HG02588 (cell line): ENCODE measurements around the gene OSBPL10.

Experiments
- ATAC-seq: cut with Tn5 transposase; IDR thresholded peaks from one replicate; pipeline ENCODE4 v1.9.1; 2021; ENCODE audit warnings: mild to moderate bottlenecking, moderate library complexity; ENCODE audit not compliant: unreplicated experiment

OSBPL10 gene

DNA sequence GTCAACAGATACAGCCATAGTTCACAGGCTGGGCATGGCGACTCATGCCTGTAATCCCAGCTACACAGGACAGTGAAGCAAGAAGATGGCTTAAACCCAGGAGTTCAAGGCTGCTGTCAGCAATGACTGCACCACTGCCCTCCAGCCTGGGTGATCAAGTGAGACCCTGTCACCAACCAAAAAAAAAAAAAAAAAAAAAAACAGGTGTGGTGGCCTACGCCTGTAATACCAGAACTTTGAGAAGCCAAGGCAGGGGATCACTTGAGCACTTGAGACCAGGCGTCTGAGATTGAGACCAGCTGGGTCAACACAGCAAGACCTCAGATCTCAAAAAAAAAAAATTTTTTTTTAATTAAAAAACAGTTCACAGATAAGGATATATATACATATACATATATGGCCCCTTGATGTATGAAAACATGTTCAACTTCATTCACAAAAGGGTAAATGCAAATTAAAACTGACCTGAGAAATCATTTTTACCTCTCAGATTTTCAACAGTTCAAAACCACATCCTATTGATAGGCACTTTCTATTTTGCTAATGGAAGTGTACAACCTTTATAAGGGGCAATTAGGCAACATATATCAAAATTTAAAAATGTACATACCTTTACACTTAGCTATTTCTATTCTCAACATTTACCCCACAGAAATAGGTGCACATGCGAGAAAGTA lies 51.1 kb downstream of the OSBPL10 start:
- ATAC-seq: no peak

DNA sequence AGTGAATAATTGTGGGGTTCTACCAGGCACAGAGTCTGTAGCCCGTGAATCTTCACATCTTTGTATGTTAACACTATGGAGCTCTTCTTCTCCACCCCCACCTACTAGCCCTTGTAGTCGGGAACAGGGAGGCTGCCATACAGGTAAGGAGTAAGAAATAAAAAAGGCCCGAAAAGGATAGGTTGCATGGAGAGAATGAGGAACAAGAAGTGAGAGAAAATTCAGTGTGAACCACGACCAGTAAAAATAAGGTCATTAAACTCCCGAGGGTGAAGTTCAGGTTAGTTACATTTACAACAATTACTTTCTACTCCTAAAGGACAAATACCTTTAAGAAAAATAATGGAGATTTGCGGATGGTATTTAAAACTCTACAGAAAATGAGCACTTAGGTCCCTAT lies 53.3 kb downstream of the OSBPL10 start:
- ATAC-seq: no peak

- no peak for ATAC-seq
Observed at GRCh38 chr3:31926543-31926942, 54.5 kb downstream of the OSBPL10 start.

DNA sequence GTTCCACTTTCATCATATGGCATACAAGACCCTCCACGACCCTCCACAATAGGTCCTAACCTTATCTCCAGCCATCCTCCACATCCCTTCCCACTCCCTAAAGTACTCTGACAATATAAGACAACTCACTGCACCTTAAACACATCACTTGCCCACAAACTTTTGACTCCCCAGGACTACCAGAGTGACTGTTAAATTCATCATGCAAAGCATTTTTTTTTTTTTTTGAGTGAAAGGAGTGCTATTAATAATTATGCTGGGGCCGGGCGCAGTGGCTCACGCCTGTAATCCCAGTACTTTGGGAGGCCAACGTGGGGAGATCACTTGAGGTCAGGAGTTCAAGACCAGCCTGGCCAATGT lies 55.8 kb downstream of the OSBPL10 start:
- no peak for ATAC-seq

- ATAC-seq: no peak
Observed at GRCh38 chr3:31924610-31925270, 56.3 kb downstream of the OSBPL10 start.

- ATAC-seq: no peak
Observed at GRCh38 chr3:31922962-31923361, 58.1 kb downstream of the OSBPL10 start.

GRCh38 chr3:31921837-31922236 lies 59.2 kb downstream of the OSBPL10 start:
- no peak for ATAC-seq

DNA sequence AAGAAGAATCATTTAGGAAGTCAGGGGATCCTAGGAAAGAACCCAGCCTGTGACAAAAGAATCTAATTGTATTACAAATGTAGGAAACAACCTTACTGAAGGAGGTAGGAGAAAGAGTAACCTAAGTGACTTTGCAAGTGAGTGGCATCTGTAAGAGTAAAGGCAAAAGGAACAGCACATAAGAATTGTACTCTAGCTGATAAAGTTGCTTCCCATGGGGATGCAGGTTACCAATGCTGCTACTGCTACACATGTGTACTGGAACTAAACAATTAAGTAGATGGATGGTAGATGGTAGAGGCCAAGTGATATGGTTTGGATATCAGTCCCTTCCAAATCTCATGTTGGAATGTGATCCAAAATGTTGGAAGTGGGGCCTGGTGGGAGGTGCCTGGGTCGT lies 60.8 kb downstream of the OSBPL10 start:
- no peak for ATAC-seq

GRCh38 chr3:31919528-31919927 lies 61.5 kb downstream of the OSBPL10 start:
- ATAC-seq: no peak

DNA sequence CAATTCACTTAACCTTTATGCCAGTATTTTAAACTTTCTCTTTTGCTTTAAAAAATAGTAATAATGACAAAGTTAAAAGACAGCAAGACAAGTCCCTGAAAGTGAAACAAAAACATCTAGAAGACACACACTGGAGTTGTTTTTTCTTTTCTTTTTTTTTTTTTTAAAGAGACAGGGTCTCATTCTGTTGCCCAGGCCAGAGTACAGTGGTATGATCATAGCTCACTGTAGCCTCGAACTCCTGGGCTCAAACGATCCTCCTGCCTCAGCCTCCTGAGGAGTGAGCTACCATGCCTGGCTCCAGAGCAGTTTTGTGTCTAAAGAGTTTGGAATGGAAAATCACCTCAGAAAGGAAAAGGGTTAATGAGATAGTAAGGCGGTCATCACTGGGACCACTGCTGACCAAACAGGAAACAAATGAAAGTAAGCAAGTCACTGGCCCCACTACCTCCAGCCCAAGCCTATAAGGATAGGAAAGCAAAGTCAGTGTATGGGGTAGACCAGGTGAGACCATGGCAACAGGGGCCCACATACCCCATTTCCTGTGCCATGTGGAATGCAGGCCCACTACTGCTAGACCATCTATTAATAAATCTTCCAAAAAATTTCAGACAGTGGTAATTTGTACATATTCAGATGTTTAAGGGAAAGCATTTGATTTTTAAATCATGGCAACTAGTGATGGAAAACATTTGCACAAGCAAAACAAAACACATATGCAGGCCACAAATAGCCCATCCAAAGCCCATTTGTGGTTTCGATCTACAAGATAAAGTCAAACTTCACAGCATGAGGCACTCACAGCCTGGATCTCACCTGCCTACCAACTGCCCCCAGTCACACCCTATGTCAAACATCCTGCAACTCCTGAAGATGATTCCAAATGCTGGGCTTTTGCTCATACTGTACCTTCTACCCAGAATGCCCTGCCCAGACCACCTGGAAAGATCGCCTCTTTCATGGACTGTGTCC lies 62.6 kb downstream of the OSBPL10 start:
- ATAC-seq: peak; percentile 58

DNA sequence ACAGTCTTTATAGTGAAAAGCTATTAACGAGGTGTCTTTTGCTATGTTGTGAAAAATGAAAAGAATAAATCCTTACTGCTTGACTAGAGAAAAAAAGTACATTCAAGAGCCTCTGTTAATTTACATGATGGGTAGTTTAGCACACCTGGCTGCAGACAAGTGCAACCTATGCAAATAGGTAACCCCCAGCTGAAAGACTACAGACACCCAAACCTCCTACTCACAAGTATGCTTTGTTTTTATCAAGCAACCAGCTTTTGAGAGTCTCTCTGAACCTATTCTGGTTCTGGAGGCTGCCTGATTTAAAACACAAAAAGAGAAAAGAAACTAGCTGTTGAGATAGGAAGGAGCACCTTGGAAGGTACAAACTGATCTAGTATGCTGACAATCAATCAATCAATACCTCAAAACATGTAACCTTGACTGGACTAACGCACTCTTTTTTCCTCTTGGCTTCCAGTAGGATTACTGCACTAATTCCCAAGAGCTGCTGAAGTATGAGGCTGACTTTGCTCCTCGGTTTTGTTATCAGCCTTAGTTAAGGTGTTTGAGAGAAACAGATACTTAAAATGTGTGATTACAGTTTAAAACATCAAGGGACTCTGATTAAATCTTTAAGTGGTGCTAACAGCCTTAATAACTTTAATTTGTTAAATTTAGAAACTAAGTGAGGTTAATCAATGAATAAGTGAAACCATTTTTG lies 63.6 kb downstream of the OSBPL10 start:
- peak; percentile 92 for ATAC-seq

DNA sequence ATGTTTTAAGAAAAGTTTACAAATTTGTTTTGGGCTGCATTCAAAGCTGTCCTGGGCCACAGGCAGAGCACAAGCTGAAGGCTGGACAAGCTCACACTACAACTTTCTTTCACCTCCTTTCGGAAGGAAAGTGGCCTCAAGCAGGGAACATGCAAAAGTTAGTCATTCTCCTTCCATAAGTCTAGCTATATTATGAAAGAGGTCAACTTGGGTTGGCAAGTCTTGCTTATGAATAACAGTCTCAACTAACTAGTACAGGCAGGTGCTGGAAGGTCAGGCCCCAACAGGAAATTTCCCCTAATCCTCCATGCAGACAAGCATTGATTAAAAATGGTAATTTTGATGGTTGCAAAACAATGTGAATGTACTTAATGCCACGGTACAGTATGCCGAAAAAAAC lies 69.4 kb downstream of the OSBPL10 start:
- ATAC-seq: no peak

DNA sequence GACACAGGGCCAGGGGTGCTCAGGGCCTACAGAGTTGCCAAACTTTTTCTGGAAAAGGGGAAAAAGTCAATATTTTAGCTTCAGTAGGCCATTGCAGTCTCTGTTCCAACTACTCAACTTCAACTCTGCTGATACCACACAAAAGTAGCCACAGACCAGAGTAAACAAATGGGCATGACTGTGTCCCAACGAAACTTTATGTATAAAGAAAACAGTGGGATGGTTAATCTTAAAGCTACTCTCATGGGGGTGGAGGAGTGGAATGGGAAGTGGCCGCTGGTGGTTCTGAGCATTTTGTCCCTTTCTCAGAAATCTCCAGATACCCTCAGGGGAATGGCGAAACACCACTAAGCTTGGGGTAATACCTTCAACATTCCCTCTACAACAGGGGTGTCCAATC lies 69.9 kb downstream of the OSBPL10 start:
- no peak for ATAC-seq

GRCh38 chr3:31909455-31909854 lies 71.6 kb downstream of the OSBPL10 start:
- ATAC-seq: no peak

GRCh38 chr3:31908391-31909097 lies 72.5 kb downstream of the OSBPL10 start:
- ATAC-seq: no peak

DNA sequence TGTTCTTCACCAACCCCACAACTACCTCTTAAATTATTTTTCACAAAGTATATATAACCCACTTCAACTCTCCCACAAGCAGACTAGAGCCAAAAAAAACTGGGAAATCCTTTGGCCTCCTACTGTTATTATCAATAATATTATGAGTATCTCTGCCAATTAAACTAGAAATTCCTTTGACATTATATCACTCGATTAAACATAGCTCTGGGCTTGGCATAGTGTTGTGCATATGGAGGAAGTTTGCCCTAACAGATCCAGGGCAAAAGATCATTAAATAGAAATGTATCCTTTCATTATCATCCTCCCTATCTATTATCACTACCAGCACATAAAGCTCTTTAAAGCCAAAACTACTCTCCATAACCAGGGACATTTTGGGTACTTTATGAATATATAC lies 74.9 kb downstream of the OSBPL10 start:
- no peak for ATAC-seq

DNA sequence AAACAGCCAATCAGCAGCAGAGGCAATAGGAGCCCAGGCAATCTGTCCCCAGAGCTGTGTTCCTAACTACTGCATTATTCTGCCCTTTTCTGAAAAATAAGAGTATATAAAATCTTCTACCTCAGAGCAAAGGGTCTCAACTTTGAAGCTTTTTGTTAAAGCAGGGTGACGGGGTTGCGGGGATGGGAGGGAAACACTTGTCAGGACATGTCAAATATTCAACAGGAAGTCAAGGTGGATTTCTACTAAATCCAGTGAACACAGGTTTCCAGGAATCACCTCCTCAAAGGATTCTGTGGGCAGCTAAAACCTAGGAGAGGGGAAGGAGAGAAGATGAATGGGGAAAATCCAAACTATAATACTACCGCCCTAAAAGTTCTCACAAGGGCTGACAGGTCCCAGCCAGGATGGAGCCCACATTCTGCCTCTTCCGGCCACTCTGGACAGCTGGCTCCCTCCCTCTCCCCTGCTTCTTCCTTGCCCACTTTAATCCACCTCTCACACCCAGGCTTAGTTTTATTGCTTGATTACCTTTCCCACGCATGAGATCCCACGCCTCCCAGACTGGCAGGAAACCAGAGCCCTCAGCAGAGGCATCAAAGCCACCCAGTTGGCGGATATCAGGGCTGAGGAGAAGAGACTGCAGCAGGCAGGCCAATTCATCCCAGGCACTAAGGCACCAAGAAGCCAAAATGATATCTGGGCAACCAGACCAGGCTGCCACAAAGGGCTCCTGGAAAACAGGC lies 77.2 kb downstream of the OSBPL10 start:
- no peak for ATAC-seq

DNA sequence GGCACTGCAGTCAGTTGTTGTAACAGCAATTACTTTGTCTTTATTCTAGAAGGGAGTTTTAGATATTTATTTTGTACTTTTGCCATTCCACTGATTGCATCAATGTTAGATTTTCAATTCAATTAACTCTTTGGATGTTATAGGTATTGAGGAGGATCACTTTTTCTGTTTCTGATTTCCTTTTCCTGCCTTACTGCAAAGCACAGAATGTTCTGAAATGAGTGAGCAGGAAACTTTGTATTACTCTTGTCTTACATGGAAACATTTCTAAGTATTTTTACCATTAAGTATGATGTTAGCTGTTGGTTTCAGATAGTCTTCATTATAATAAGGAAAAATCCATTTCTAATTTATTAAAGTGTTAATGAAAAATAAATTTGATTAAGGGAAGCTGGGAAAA lies 80.5 kb downstream of the OSBPL10 start:
- no peak for ATAC-seq

- ATAC-seq: no peak
Observed at GRCh38 chr3:31896648-31897433, 84.2 kb downstream of the OSBPL10 start.
